IMR-90 (cell line): Measurements from ENCODE around the gene RNU6-7. TPM values are rescaled to one million over a fixed set of nuclear protein-coding genes. Genes with fewer than 3 reads are reported as not detected.

Experiments
- ATAC-seq: fragments of 200-7000 bp; cut with Tn5 transposase; 2 replicates; pipeline ENCODE4 v1.9.1; 2020; ENCODE audit warnings: low read depth, mild to moderate bottlenecking, moderate library complexity
- BruUV-seq: library from RNA; stranded (reverse); fragments of 400-500 nt; replicated peaks from 2 replicates; lab custom pipeline; 2021; lab: Mats Ljungman, UMichigan
- CTCF ChIA-PET: fragments of 300-600 bp; formaldehyde crosslinking; extraction: SDS; loops from one replicate; lab custom pipeline; 2021; ENCODE audit warnings: antibody characterized with exemption; lab: Yijun Ruan, JAX
- POLR2A ChIA-PET: fragments of 300-600 bp; sonication (Branson Sonifier 250); formaldehyde crosslinking; loops from one replicate; lab custom pipeline; 2022; ENCODE audit warnings: antibody characterized with exemption; ENCODE audit not compliant: unreplicated experiment; lab: Charles Lee
- DNase-seq: peaks from one replicate; pipeline ENCODE4 v3.0.0; 2013
- H2AFZ ChIP-seq: replicated peaks from 2 replicates; pipeline ENCODE3; 2013; ENCODE audit warnings: low read length, mild to moderate bottlenecking; ENCODE audit not compliant: poor library complexity
- H2AK5ac ChIP-seq: 2 replicates; pipeline ENCODE4 v1.6.1; 2013; ENCODE audit warnings: low read depth, low read length, inconsistent platforms
- H2AK9ac ChIP-seq: replicated peaks from 2 replicates; pipeline ENCODE3; 2013; ENCODE audit warnings: mild to moderate bottlenecking, low read depth, low read length, moderate library complexity; ENCODE audit not compliant: poor library complexity
- H2BK120ac ChIP-seq: 2 replicates; pipeline ENCODE4 v1.6.1; 2013; ENCODE audit warnings: low read depth, low read length, inconsistent platforms
- H2BK15ac ChIP-seq: 3 replicates; pipeline ENCODE4 v1.6.1; 2013; ENCODE audit warnings: low read depth, low read length, inconsistent platforms
- H2BK20ac ChIP-seq: 2 replicates; pipeline ENCODE4 v1.6.1; 2013; ENCODE audit warnings: low read depth, mild to moderate bottlenecking, inconsistent platforms, low read length, moderate library complexity
- H2BK5ac ChIP-seq: 2 replicates; pipeline ENCODE4 v1.6.1; 2013; ENCODE audit warnings: mild to moderate bottlenecking, low read depth, low read length, inconsistent platforms; ENCODE audit not compliant: poor library complexity, severe bottlenecking
- H3K14ac ChIP-seq: replicated peaks from 2 replicates; pipeline ENCODE4 v1.6.1; 2013; ENCODE audit warnings: low read depth, low read length, inconsistent platforms
- H3K18ac ChIP-seq: 2 replicates; pipeline ENCODE4 v1.6.1; 2013; ENCODE audit warnings: low read depth, low read length, control low read depth
- H3K23ac ChIP-seq: 2 replicates; pipeline ENCODE4 v1.6.1; 2013; ENCODE audit warnings: low read depth, low read length, inconsistent platforms
- H3K27ac ChIP-seq: 2 replicates; pipeline ENCODE4 v1.5.1; 2013; ENCODE audit warnings: mild to moderate bottlenecking, control low read depth, low read length; ENCODE audit not compliant: insufficient read depth
- H3K27me3 ChIP-seq: 2 replicates; pipeline ENCODE4 v1.6.1; 2013; ENCODE audit warnings: low read length; ENCODE audit not compliant: control insufficient read depth, insufficient read depth
- H3K36me3 ChIP-seq: 2 replicates; pipeline ENCODE4 v1.6.1; 2013; ENCODE audit warnings: low read length, mixed read lengths; ENCODE audit not compliant: control insufficient read depth, insufficient read depth
- H3K4ac ChIP-seq: 2 replicates; pipeline ENCODE4 v1.6.1; 2013; ENCODE audit warnings: low read depth, low read length, inconsistent platforms
- H3K4me1 ChIP-seq: 2 replicates; pipeline ENCODE4 v1.6.1; 2013; ENCODE audit warnings: low read length, mixed read lengths; ENCODE audit not compliant: control insufficient read depth, insufficient read depth
- H3K4me2 ChIP-seq: 2 replicates; pipeline ENCODE4 v1.6.1; 2013; ENCODE audit warnings: low read depth, mild to moderate bottlenecking, control low read depth, low read length, moderate library complexity
- H3K4me3 ChIP-seq: 2 replicates; pipeline ENCODE4 v1.5.1; 2013; ENCODE audit warnings: low read depth, mild to moderate bottlenecking, control low read depth, low read length, moderate library complexity; ENCODE audit not compliant: insufficient read depth
- H3K56ac ChIP-seq: 2 replicates; pipeline ENCODE4 v1.6.1; 2013; ENCODE audit warnings: low read length, inconsistent platforms; ENCODE audit not compliant: insufficient read depth; ENCODE audit errors: extremely low read depth
- H3K79me1 ChIP-seq, 2 experiments: 2 replicates each; pipeline ENCODE4 v1.6.1; 2013; ENCODE audit warnings: low read length in 2 of 2, inconsistent platforms in 1 of 2, low read depth in 1 of 2
- H3K9ac ChIP-seq: 2 replicates; pipeline ENCODE4 v1.6.1; 2013; ENCODE audit warnings: low read depth, low read length, control low read depth
- H3K9me1 ChIP-seq: 2 replicates; pipeline ENCODE4 v1.6.1; 2013; ENCODE audit warnings: low read length, inconsistent platforms; ENCODE audit not compliant: insufficient read depth
- H3K9me3 ChIP-seq: 2 replicates; pipeline ENCODE4 v1.6.1; 2013; ENCODE audit warnings: low read length; ENCODE audit not compliant: control insufficient read depth, insufficient read depth
- H4K20me1 ChIP-seq: 2 replicates; pipeline ENCODE4 v1.6.1; 2013; ENCODE audit warnings: low read length, inconsistent platforms; ENCODE audit not compliant: insufficient read depth
- H4K5ac ChIP-seq: 2 replicates; pipeline ENCODE4 v1.6.1; 2013; ENCODE audit warnings: mild to moderate bottlenecking, low read depth, low read length, control low read depth
- H4K8ac ChIP-seq, 2 experiments: 2 replicates each; pipeline ENCODE4 v1.6.1; 2013; ENCODE audit warnings: low read depth in 2 of 2, low read length in 2 of 2, control low read depth in 1 of 2, inconsistent platforms in 1 of 2
- H4K91ac ChIP-seq: 2 replicates; pipeline ENCODE4 v1.6.1; 2013; ENCODE audit warnings: low read depth, low read length, inconsistent platforms; ENCODE audit not compliant: insufficient read depth
- MAZ ChIP-seq: IDR thresholded peaks from 2 replicates; pipeline ENCODE4 v1.6.1; 2012; ENCODE audit warnings: low read depth, mild to moderate bottlenecking, low read length, improper control_type of control experiment, moderate library complexity, borderline replicate concordance
- RFX5 ChIP-seq: IDR thresholded peaks from 2 replicates; pipeline ENCODE4 v1.8.0; 2012; ENCODE audit warnings: low read depth, mild to moderate bottlenecking, low read length, moderate library complexity
- WGBS, 2 experiments: methylation state at CpG; one replicate each; pipeline versions ENCODE4 v1.1.5 to v1.1.7; 2013; ENCODE audit warnings: missing lambda C conversion rate in 2 of 2; ENCODE audit not compliant: insufficient read length in 1 of 2; ENCODE audit errors: extremely low coverage in 2 of 2; 5-methylcytosine and 5-hydroxymethylcytosine counted together
- dilution Hi-C: fragments of 300-500 bp; cut with HindIII; formaldehyde crosslinking; loops from one replicate; pipeline ENCODE4 v1.14.3; 2018; ENCODE audit warnings: low sequenced_read_pairs; ENCODE audit not compliant: unreplicated experiment
- in situ Hi-C: fragments of 300-500 bp; cut with MboI; formaldehyde crosslinking; loops from 3 replicates; pipeline ENCODE4 v1.14.3; 2019; ENCODE audit warnings: low sequenced_read_pairs, inconsistent platforms, mixed read lengths
- intact Hi-C: fragments of 100-400 bp; cut with micrococcal nuclease; formaldehyde crosslinking; loops from 2 replicates; pipeline ENCODE4 v1.10.0; 2022
- polyA plus RNA-seq, 3 experiments: library from polyadenylated mRNA; depleted of rRNA; stranded (reverse); fragments of >200 nt; gene quantifications; 2 replicates each; pipeline ENCODE4 v1.2.3, GENCODE V29; 2012; ENCODE audit warnings: low replicate concordance in 1 of 3
- total RNA-seq: library from RNA; depleted of rRNA; stranded (reverse); fragments of >200 nt; gene quantifications from 2 replicates; pipeline ENCODE4 v1.2.3, GENCODE V29; 2012
- TF ChIP-seq, protein P1 (sequence below): fragments of 150-350 bp; IDR thresholded peaks from 2 replicates; pipeline ENCODE4 v1.6.1; 2016; ENCODE audit warnings: low read depth, mild to moderate bottlenecking, low read length, moderate library complexity, borderline replicate concordance

Gene RNU6-7
- total and polyA plus RNA-seq, 2 of the 4 experiments (the other 2 are of a cell fraction): not detected

DNA sequence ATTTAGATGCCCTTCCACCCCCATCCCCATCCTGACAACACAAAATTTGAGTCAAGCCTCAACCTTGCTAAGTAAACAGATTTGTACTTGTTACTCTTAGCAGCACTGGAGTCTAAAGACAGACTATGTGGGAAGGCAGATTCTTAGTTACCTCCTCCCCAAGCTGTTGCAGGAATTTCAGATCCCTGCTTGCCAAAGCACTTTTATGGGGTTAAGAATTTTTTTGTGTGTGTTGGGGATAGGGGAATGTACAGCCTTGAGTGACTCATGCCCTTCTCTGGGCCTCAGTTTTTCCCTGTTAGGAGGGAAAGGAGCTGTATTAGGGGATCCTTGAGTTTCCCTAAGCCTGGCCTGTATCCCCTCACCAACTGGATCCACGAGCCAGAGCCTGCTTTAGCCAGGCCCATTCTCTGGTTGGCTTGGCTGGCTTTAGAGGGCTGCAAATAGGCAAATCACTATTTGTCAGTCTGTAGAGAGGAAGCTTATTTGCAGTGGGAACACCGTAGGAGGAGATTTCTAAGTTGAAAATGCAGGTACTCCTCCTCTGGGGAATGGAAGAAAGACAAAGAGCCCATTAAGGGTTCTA, 28.9 kb downstream of the RNU6-7 start:
- peak overlapping the region; percentile 25; the same call in 1 of the 2 replicates for H3K4me2 ChIP-seq
- CTCF ChIA-PET: no interaction called here
- in situ Hi-C loops: loop anchor here (25.0 kb wide), 1 partner anchor 293 kb away; no protein-coding TSS in a partner anchor

More for the DNA sequence above, 28.9 kb downstream of the RNU6-7 start:
- H3K79me1 ChIP-seq: no peaks in the 10 kb centered on the region
- POLR2A ChIA-PET: no interaction called here
- peak overlapping the region; percentile 33 for H2BK5ac ChIP-seq
- DNase-seq (peak; percentile 67), ATAC-seq (peak; percentile 90)
- no peaks in the 10 kb centered on the region for H3K9me3 ChIP-seq
- no peak overlapping the region for H3K4me3 ChIP-seq
- no peak overlapping the region for H2AK5ac ChIP-seq
- peak overlapping the region; percentile 32; the same call in 1 of the 2 replicates for H3K27ac ChIP-seq
- peaks cover 8% of the 10 kb centered on the region; the same call in 1 of the 2 replicates for H3K9me1 ChIP-seq
- no peak overlapping the region for H3K4ac ChIP-seq
- 100% methylated on average over 1 of the region's 2 CpGs; no CpG with 5 or more reads in 1 of the 2 experiments for WGBS, 2 experiments
- H3K9ac ChIP-seq: no peak overlapping the region
- H3K18ac ChIP-seq: peak overlapping the region; percentile 44; the same call in 1 of the 2 replicates
- peak overlapping the region; percentile 37 for H2BK20ac ChIP-seq
- H3K14ac ChIP-seq: 0 out of 2 replicates have a peak overlapping the region, but pooled peaks have one; percentile 0
- H4K5ac ChIP-seq: peak overlapping the region; percentile 49; the same call in 1 of the 2 replicates
- H3K4me1 ChIP-seq: peaks cover 8% of the 10 kb centered on the region
- no peak for TF ChIP-seq RFX5
- no peak for TF ChIP-seq MAZ
- TF ChIP-seq, protein P1, sequence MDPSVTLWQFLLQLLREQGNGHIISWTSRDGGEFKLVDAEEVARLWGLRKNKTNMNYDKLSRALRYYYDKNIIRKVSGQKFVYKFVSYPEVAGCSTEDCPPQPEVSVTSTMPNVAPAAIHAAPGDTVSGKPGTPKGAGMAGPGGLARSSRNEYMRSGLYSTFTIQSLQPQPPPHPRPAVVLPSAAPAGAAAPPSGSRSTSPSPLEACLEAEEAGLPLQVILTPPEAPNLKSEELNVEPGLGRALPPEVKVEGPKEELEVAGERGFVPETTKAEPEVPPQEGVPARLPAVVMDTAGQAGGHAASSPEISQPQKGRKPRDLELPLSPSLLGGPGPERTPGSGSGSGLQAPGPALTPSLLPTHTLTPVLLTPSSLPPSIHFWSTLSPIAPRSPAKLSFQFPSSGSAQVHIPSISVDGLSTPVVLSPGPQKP: no peak
- H2BK15ac ChIP-seq: no peak overlapping the region
- intact Hi-C loops: no loop called here
- H3K27me3 ChIP-seq: no peaks in the 10 kb centered on the region
- H2AFZ ChIP-seq: peak overlapping the region; percentile 58
- peak overlapping the region; percentile 63; the same call in 1 of the 2 replicates for H2BK120ac ChIP-seq
- no peak overlapping the region for H3K56ac ChIP-seq
- no peak overlapping the region for H3K23ac ChIP-seq
- dilution Hi-C loops: no loop called here
- peak overlapping the region; percentile 12; the same call in 1 of the 2 replicates for H4K91ac ChIP-seq
- no peaks in the 10 kb centered on the region for H4K20me1 ChIP-seq
- H4K8ac ChIP-seq: peak overlapping the region in 1 of 2 experiments; percentile 22; a peak in 2 of 4 replicates
- no TSS peak for BruUV-seq
- H2AK9ac ChIP-seq: no peak overlapping the region
- H3K36me3 ChIP-seq: no peaks in the 10 kb centered on the region
